ENCODE results near the gene SRRM4.
"Not testable (repeated sequence)": the region's sequence is repeated elsewhere in the genome, so short reads cannot be mapped to it uniquely, and the experiment has no call there.

Gene SRRM4

GRCh38 chr12:119008691-119009221 is 27.4 kb downstream of the SRRM4 start:
- DNase-seq = no peak

GRCh38 chr12:119011231-119011630 is 29.9 kb downstream of the SRRM4 start:
- DNase-seq = no peak

GRCh38 chr12:119012179-119012578 is 30.8 kb downstream of the SRRM4 start:
- DNase-seq = no peak

GRCh38 chr12:119013023-119013422 is 31.7 kb downstream of the SRRM4 start:
- no peak for DNase-seq

GRCh38 chr12:119014368-119014767 is 33.0 kb downstream of the SRRM4 start:
- no peak for DNase-seq

GRCh38 chr12:119016715-119017114 is 35.4 kb downstream of the SRRM4 start:
- DNase-seq = no peak

- DNase-seq = no peak
Measured at GRCh38 chr12:119019166-119019565, 37.8 kb downstream of the SRRM4 start.

- peak; percentile 2 for DNase-seq
Measured at GRCh38 chr12:119020406-119021360, 39.3 kb downstream of the SRRM4 start.

GRCh38 chr12:119024356-119024755 is 43.0 kb downstream of the SRRM4 start:
- no peak for DNase-seq

- DNase-seq = no peak
Measured at GRCh38 chr12:119025786-119026185, 44.4 kb downstream of the SRRM4 start.

GRCh38 chr12:119033332-119033731 is 52.0 kb downstream of the SRRM4 start:
- not testable (repeated sequence) for DNase-seq

GRCh38 chr12:119036878-119037825 is 55.8 kb downstream of the SRRM4 start:
- DNase-seq = peak; percentile 5

GRCh38 chr12:119044094-119044493 is 62.8 kb downstream of the SRRM4 start:
- no peak for DNase-seq

GRCh38 chr12:119047641-119048040 is 66.3 kb downstream of the SRRM4 start:
- DNase-seq = no peak

- DNase-seq = no peak
Measured at GRCh38 chr12:119050663-119051062, 69.3 kb downstream of the SRRM4 start.

- no peak for DNase-seq
Measured at GRCh38 chr12:119051474-119051873, 70.1 kb downstream of the SRRM4 start.

- DNase-seq = no peak
Measured at GRCh38 chr12:119052001-119052400, 70.7 kb downstream of the SRRM4 start.

- no peak for DNase-seq
Measured at GRCh38 chr12:119055977-119056376, 74.6 kb downstream of the SRRM4 start.

GRCh38 chr12:119060847-119061796 is 79.8 kb downstream of the SRRM4 start:
- DNase-seq = no peak

- DNase-seq = no peak
Measured at GRCh38 chr12:119068129-119068856, 87.0 kb downstream of the SRRM4 start.

- DNase-seq = no peak
Measured at GRCh38 chr12:119069147-119069642, 87.9 kb downstream of the SRRM4 start.

Measured in stimulated activated CD4-positive, alpha-beta T cell treated with anti-CD3 and anti-CD28 coated beads, Interleukin-1b, Interleukin-23, amount 100 ng/mL, for 48 hours (primary cell).